ENCODE data around the gene NUP153.

NUP153 gene

GRCh38 chr6:17672064-17672718 lies 34.5 kb downstream of the NUP153 start:
- no peak overlapping the region for H3K4me3 ChIP-seq (ENCODE audit: low read depth, low read length)
- ChIA-PET CTCF (no interaction called here), POLR2A (no interaction called here)
- no peak for DNase-seq (ENCODE audit: low read depth, low spot score)
- TF ChIP-seq CTCF (IDR thresholded peaks at IDR 0.05; ENCODE audit: insufficient read depth, low read length, missing control alignments), result no peak

- TF ChIP-seq CTCF (IDR thresholded peaks at IDR 0.05; ENCODE audit: insufficient read depth, low read length, missing control alignments), result no peak
- DNase-seq (ENCODE audit: low read depth, low spot score), result no peak
- CTCF ChIA-PET, result interaction anchor here (0.9 to 1.7 kb wide), 3 partner anchors 10 to 137 kb away, joined by 3 to 5 read pairs (median 3); no protein-coding TSS in a partner anchor
- H3K4me3 ChIP-seq (ENCODE audit: low read depth, low read length), result no peak overlapping the region
- POLR2A ChIA-PET, result no interaction called here
Measured at GRCh38 chr6:17666646-17667045, 40.1 kb downstream of the NUP153 start.

- no peak for TF ChIP-seq CTCF (IDR thresholded peaks at IDR 0.05; ENCODE audit: insufficient read depth, low read length, missing control alignments)
- POLR2A ChIA-PET, result no interaction called here
- no peak overlapping the region for H3K4me3 ChIP-seq (ENCODE audit: low read depth, low read length)
- CTCF ChIA-PET, result no interaction called here
- no peak for DNase-seq (ENCODE audit: low read depth, low spot score)
Measured at GRCh38 chr6:17665132-17665531, 41.6 kb downstream of the NUP153 start.

- TF ChIP-seq CTCF (IDR thresholded peaks at IDR 0.05; ENCODE audit: insufficient read depth, low read length, missing control alignments), result no peak
- DNase-seq (ENCODE audit: low read depth, low spot score), result no peak
- POLR2A ChIA-PET, result no interaction called here
- H3K4me3 ChIP-seq (ENCODE audit: low read depth, low read length), result no peak overlapping the region
- CTCF ChIA-PET, result no interaction called here
Measured at GRCh38 chr6:17663226-17663625, 43.5 kb downstream of the NUP153 start.

GRCh38 chr6:17662585-17662984 lies 44.1 kb downstream of the NUP153 start:
- ChIA-PET POLR2A (no interaction called here), CTCF (no interaction called here)
- H3K4me3 ChIP-seq (ENCODE audit: low read depth, low read length), result no peak overlapping the region
- no peak for TF ChIP-seq CTCF (IDR thresholded peaks at IDR 0.05; ENCODE audit: insufficient read depth, low read length, missing control alignments)
- DNase-seq (ENCODE audit: low read depth, low spot score), result no peak

- DNase-seq (ENCODE audit: low read depth, low spot score), result no peak
- ChIA-PET CTCF (interaction anchor here (0.9 to 1.4 kb wide), 4 partner anchors 9 to 499 kb away, joined by 3 to 4 read pairs (median 4); no protein-coding TSS in a partner anchor), POLR2A (interaction anchor here (0.6 kb wide), 1 partner anchor 45 kb away, joined by 4 read pairs; no protein-coding TSS in a partner anchor)
- TF ChIP-seq CTCF (IDR thresholded peaks at IDR 0.05; ENCODE audit: insufficient read depth, low read length, missing control alignments), result no peak
- no peak overlapping the region for H3K4me3 ChIP-seq (ENCODE audit: low read depth, low read length)
Measured at GRCh38 chr6:17656644-17657043, 50.1 kb downstream of the NUP153 start.

All from AG04449 (cell line).